T-helper 2 cell treated with Interferon-gamma antibody and Interleukin-4, amounts not matched to agents 100 ng/mL and 5 ng/mL, for 36 hours (primary cell): ENCODE results near the gene L1CAM. TPM values are rescaled to one million over a fixed set of nuclear protein-coding genes. Genes with fewer than 3 reads are reported as not detected.

ENCODE experiments used
- intact Hi-C: fragments of 100-400 bp; cut with micrococcal nuclease; formaldehyde crosslinking; loops from one replicate; pipeline ENCODE4 v1.15.1; 2023
- total RNA-seq: library from RNA; stranded (reverse); gene quantifications from 2 replicates; pipeline ENCODE4 v1.2.3, GENCODE V29; 2022

L1CAM gene
- total RNA-seq, 1 donor from 2014 or later = 6.3 TPM

DNA sequence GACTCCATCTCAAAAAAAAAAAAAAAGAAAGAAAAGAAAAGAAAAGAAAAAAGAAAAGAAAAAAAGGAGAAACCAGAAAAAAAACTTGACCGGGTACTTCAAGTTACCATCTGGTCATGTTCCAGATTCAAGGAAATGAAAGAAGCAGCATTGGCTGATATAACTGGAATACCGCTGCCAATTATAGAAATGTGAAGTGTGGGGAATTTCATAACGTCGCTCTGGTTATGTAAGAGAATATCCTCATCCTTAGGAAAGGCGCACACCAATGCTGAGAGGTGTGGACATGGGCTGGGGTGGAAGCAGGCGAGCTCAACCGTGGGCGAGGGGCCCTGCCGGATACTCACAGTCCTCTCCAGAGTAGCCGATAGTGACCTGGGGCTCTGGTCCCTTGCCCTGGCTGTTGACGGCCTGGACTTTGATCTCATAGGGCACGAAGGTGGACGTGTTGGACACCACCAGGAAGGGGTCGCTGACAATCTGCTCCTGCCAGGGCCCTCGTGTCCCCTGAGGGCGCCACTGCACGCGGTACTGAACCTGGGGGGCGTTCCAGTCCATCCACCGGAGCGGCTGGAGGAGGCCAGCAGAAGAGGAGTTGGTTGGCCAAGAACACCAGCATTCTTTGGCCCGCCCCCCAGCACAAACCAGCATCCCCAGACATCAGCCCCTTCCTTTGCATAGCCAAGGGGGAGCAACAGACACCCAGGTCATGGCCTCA lies 19.5 kb downstream of the L1CAM start:
- intact Hi-C loops = no loop called here

DNA sequence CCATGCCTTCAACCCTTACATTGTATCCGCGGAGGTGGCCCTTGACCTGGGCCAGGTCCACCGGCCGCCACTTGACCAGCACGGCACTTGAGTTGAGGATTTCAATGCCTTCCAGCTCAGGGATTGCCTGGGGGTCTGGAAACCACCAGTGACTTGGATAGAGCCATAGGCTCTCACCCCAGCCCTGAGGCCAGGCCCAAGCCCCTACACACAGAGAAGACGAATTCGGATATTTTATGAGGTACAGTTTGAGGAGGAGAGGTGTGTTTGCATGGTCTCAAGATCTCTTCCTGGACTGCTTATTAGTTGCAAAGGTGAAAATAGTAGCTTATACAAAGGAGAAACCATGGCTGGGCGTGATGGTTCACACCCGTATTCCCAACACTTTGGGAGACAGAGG lies 20.3 kb downstream of the L1CAM start:
- intact Hi-C loops = no loop called here

DNA sequence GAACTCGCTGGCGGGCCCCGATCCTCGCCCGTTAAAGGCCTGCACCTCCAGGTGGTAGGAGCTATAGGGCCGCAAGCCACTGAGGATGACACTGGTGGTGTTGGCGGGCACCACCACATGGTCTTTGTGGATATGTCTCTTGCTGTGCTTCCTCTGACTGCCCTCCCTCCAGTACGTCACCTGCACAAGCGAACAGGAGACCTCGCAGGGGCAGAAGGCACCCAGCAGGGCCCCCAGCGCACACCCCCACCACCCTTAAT lies 20.7 kb downstream of the L1CAM start:
- intact Hi-C loops = no loop called here

DNA sequence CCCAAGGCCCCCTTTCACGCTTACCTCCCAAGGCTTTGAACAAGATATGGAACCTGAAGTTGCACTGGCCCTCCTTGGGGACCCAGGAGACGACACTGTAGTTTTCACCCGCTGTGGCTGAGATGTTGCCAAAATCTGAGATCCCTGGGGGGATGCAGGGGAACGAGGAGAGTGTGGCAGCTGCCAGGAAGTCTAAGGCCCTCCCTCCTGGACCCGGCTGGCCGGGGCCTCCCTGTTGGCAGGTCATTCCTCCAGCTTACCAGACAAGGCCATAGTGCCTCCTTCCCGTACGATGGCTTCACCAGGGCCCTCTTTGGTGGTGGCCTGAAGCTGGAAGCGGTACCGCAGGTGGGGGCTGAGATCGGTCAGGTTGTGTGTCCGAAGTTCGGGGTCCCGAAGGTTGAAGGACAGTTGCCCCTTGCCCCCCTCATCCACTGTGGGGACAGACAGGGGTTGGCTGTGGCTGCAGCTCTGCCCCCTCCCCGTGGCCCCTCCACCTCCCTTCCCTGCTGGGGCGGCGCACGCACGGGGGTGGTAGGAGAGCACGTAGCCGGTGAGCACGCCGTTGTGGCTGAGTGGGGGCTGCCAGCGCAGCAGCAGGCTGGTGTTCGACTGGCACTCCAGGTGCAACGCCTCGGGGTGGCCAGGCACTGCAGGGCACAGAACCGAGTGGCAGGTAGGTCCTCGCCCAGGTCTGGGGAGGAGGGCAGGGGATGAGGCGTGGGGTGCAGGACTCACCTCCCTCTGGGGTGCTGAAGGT lies 21.2 kb downstream of the L1CAM start:
- intact Hi-C loops = no loop called here

DNA sequence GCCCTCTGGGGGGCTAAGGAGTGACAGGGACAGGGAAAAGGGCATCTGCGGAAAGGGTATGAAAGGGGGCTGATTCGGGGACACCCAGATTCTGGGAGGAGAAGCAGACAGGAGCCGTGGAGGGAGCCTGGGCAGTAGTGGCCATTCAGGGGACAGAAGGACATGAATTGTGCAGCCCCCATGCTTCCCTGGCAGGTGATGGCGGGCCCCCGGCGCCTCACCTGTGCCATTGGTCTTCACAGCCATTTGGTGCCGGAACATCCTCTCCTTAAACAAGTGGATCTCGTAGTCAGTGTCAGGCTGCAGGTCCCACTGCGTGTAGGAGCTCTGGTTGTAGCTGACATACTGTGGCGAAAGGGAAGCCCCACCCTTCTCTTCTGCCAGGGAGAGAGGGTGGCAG lies 21.9 kb downstream of the L1CAM start:
- intact Hi-C loops = no loop called here

DNA sequence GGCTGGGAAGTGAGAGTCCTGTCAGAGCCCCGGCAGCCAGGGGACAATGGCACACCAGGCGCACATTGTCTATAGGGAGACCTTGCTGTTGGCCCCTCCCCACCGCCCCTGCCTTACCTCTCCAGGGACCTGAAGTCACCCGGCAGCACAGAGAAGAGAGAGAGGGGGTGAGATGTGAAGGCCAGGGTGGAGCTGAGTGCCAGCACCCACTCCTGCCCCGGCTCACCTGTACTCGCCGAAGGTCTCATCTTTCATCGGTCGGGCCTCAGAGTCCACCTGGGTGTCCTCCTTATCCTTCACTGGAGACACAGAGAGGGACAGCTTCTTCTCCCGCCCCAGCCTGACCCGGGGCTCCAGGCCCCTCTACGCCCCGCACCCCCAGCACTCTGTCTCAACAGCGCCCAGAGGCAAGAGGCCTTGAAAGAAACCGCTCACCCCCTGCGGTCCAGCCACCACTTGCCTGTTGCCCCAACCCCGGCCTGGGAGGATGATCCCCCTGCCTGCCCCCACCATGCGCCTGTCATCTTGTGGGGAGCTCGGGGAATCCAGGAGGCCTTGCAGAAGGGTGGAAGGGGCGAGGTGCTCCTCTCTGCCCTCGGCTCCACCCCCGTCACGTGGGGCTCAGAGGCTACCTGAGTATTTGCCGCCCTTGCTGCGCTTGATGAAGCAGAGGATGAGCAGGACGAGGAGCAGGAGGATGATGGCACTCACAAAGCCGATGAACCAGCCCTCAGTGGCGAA lies 22.6 kb downstream of the L1CAM start:
- intact Hi-C loops = no loop called here

DNA sequence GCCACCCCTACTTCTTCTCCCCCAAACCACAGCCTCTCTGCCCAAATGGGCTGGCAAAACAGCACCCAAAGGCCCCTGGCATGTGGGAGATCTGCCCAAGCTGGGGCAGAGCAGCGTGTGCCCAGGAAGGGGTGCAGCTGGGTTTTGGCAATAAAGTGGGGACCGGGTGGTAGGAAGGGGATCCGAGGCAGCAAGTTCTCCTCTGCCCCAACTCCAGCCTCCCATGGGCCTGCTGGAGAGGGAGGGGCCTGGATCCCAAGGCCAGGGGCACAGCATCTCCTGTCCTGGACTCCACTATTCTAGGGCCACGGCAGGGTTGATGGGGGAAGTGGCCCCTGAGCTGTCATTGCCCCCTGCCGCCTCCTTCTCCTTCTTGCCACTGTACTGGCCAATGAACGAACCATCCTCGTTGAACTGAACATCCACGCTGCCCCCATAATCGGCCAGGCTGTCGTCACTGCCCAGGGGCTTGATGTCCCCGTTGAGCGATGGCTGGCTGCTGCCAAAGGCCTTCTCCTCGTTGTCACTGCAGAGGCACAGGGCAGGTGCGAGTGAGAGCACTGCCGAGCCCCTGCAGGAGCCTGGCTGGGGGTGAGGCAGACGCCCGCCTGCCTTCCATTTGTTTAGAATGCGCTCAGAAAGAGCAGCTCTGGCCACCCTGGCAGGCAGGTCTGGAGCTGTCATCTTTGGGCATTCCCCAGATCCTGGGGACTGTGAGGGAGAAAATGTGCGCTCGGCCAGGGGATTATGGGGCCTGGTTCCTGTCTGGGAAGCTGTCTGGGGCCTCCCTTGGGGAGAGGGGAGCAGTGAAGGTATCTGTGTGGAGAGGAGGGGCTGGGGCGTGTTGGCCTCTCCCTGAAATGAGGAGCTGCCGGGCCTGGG lies 23.4 kb downstream of the L1CAM start:
- intact Hi-C loops = no loop called here

DNA sequence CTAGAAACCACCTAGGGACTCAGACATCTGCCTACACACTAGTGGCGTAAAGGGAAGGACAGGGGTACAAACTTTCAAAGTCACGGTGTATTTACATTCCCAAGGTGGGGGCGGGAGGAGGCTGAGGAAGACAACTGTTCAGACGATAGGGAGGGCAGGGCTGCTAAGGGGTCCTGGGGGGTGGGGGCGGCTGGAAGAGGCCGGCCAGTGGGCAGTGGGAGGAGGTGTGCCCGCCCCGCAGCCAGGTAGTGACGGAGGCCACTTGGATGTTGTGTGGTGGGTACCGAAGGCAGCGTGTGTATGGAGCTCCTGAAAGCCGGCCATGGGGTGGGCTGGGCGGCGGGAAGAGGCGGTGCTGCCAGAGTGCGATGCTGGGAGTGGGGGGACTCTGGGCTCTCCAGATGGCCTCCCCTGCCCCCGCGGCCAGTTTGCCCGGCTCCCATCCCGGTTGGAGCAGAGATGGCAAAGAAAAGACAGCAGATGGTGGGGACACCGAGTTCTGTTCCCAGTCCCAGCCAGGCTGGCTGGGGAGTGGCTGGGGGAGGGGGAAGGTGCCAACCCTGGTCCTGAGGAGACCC lies 24.2 kb downstream of the L1CAM start:
- intact Hi-C loops = no loop called here

DNA sequence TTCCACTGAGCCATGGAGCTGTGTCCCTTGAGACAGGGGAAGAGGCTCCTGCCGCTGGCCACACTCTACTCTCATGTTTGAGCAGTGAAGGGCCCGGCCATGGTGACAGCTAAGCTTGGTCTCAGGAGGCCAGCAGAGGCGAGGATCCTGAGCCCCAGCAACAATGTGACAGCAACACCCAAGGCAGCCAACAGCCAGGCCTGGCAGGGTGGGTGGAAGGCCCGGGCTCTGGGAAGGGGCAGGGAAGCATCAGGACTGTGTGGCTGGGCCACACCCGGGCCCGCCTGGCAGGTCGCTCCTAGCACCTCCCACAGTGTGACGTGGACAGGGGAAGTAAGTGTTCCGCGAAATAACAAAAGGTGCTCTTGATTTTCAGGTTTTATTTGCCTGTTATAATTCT lies 24.8 kb downstream of the L1CAM start:
- intact Hi-C loops = no loop called here

DNA sequence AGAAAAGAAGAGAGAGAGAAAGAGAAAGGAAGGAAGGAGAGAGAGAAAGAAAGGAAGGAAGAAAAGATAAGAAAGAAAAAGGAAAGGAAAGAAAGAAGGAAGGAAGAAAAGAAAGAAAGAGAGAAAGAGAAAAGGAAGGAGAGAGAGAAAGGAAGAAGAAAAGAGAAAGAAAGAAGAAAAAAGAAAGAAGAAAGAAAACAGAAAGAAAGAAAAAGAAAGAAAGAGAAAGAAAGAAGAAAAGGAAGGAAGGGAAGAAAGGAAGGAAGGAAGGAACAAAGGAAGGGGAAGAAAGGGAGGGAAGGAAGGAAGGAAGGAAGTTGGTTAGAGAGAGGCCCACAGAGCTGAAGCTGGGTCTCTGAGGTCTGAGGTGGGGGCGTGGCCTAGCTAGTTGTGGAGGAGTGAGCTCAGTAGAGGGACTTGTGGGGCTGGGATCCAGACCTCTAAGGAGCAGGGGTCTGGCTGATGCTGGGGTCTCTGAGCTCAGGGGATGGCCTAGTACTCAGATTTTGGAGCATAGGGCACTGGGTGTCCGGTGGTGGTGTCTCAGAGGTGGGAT lies 28.5 kb downstream of the L1CAM start:
- intact Hi-C loops = no loop called here

DNA sequence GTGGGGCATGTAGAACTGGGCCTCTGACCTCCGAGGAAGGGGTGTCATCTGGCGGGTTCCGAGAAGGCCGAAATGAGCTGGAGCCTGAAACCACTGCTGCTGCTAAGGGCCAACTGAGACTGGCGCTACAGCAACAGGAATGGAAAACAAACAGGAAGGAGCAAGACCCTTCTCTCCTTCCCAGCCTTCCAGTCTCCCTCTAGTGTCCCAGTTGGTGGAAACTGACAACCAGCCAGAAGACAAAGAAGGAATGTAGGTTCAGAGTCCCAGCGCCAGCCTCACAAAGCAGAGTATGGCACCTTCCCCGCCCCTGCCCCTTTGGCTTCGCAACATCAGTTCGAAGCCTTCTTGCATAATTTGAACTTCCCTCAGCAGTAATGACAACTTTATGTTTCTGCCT lies 31.3 kb downstream of the L1CAM start:
- intact Hi-C loops = no loop called here

DNA sequence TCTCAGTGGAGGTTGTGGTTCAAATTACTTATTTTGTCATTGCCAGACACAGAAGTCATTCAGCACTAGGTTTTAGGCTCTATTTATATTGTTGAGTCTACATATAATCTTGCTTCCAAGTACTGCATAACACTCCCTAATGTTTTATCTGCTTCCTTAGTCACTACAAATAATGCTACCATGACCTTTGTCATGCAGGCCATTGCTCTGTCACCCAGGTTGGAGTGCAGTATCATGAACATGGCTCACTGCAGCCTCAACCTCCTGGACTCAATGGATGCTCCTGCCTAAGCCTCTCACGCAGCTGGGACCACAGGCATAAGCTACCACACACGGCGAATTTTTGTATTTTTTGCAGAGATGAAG lies 32.1 kb downstream of the L1CAM start:
- intact Hi-C loops = no loop called here

DNA sequence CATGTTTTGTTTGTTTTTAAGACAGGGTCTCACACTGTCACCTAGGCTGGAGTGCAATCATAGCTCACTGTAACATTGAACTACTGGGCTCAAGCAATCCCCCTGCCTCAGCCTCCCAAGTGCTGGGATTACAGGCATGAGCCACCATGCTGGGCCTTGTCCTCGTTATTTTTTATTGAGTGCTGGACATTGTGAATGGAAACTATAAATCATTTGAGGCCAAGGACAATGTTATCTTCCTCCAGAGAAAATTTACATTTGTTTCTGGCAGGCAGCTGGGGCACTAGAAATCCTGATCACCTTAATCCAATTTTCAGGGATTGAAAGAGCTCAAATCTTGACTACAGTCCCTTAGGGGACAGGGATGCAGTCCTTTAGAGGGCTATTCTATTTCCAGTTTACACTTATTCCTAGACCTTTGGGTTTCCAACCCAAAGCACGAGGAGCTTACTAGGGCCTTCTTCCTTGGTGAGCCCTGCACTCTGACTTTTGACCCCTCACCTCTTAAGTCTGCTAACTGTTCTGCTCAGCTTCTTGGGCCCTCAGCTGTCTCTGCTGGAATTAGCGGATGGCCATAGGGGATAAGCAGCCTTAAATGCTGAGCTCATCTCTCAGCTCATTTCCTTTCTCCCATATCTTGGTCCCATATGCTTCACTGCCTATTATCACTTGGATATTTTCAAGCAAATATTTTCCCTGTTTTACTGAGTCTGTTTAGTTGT lies 32.6 kb downstream of the L1CAM start:
- intact Hi-C loops = no loop called here

DNA sequence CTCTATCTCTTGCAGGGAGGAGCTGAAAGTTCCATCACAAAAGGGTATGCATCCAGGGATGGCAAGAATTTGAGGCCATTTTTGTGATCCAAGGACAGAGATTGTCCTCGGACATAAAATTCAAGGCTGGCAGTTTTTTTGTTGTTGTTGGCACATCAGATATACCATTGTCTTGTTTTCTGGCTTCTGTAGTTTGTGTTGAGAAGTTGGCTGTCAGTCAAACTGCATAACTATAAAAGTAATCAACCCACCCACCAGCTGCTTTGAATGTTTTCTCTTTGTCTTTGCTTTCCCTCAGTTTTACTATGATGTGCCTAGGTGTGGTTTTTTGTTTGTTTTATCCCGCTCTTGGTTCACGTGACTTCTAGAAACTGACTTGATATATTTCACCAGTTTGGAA lies 34.0 kb downstream of the L1CAM start:
- intact Hi-C loops = no loop called here

DNA sequence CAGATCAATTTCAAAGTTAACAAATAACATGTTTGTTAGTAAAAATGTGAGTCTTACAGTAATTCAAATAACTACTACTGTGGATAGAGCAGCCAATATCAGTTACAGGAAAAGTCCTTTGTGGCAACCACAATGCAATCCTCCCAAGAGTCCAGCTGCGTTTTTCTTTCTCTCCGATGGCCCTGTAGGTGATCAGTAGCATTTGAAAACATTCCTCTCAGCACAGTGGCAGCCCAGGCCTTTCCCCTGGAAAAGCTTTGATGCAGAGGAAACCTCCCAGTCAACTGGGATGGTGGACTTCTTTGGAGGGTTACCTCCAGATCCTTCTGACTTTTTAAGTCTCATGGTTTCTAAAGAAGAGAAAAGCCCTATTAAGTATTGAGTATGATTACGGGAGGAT lies 37.6 kb downstream of the L1CAM start:
- intact Hi-C loops = no loop called here

DNA sequence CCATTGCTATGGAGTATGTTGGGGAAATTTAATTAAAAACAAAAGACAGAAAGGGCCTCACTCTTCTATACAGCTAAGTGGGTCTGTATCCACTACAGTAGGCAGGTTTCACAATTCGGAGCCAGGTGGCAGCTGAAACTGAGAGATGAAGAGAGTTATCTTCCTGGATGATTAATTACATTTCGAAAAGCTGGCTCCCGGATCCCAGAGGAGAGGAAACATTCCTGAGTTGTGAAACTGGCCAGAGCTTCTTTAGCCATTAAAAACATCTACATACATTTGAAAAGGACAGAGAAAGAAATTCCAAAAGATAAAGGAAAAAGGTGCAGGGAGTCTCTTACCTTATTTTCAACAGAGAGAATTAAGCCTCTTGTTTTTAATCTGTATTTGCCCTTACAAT lies 40.1 kb downstream of the L1CAM start:
- intact Hi-C loops = no loop called here

DNA sequence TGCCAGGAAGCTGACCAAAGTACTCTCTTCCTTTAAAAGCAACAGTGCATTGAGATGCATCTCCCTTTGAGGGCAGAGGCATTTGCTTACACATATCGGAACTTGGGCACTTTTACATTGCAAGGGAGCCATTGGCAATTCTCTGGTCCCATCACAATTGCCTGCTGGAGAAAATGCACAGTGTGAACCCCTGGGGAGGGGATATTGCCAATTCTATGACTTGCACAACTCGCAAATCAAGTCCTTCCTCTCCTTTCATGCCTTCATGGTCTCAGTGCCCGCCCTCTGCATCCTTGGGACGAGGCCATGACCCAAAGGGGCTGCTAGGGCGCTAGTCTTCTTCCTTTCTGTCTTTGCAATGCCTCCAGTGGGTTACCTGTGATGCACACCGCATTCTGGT lies 40.8 kb downstream of the L1CAM start:
- intact Hi-C loops = no loop called here

DNA sequence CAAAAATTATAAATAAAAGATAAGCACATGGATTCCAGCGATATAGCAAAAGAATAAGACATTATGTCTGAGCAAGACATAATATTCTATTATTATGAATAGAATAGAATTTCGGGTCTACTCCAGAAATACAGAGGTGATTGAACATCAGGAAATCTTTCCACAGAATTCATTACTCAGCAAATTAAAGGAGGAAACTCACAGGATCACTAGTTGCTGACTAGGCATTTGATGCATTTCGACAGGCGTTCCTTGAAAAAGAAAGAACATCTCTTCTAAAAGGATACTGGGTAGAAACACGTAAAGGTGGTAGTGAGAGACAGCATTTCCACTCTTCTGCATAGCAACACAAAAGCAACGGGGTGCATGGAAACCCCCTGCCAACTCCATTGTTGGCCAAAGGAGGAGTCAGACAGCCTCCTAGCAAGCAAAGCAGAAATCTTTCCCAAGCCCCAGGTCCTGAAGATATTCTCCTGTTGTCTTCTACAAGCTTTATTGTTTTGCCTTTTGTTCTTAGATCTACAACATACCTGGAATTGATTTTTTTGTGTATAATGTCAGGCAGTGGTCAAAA lies 41.4 kb downstream of the L1CAM start:
- intact Hi-C loops = no loop called here

DNA sequence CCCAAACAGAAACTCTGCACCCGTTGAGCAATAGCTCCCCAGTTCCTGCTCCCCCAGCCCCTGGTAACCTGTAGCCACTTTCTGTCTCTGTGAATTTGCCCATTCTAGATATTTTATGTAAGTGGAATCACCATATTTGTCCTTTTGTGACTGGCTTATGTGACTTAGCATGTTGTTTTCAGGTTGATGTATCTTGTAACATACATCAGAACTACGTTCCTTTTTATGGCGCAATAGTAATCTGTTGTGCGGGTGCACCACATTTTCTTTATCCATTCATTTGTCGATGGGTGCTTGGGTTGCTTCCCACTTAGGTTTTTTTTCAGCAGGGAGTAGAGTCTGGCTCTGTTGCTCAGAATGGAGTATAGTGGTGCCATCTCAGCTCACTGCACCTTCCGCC lies 49.1 kb downstream of the L1CAM start:
- intact Hi-C loops = no loop called here

DNA sequence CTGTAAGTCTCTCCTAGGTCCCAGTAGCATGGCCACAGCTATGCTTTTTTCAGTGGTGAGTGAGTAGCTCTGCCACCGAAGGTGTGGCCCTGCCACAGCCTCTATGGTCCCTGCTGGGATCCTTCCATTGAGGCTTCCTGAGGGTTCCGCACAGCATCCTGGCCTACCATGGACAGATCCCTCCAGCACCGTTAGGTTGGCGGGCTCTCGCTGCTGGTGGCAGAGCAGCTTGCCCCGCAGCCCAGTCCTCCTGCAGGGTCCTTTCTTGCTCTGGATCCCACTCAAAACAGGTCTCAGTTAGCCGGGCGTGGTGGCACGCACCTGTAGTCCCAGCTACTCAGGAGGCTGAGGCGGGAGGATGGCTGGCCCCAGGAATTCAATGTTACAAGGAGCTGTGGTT lies 53.2 kb downstream of the L1CAM start:
- intact Hi-C loops = no loop called here
